Neutrophil (primary cell): ENCODE data around the gene MTG1.
A peak's percentile ranks its signal among the peaks of the same experiment; 100 is the strongest.

Experiments used
- H3K27ac ChIP-seq: fragments of 200-600 bp; sonication (generic); 2 replicates; pipeline ENCODE4 v1.5.1; 2016; ENCODE audit warnings: mild to moderate bottlenecking, moderate library complexity
- H3K27me3 ChIP-seq: fragments of 200-600 bp; sonication (generic); 2 replicates; pipeline ENCODE4 v1.6.0; 2016; ENCODE audit warnings: mild to moderate bottlenecking
- H3K36me3 ChIP-seq: fragments of 200-600 bp; sonication (generic); 2 replicates; pipeline ENCODE4 v1.5.1; 2017
- H3K4me1 ChIP-seq, 2 experiments: fragments of 200-600 bp in 1 of 2; sonication (generic) in 1 of 2; 1 replicate in 1 of 2; 2 replicates in 1 of 2; pipeline versions ENCODE4 v1.5.1 to v1.6.1; 2013 to 2016; ENCODE audit warnings: low read depth in 1 of 2, low read length in 1 of 2, mild to moderate bottlenecking in 1 of 2, moderate library complexity in 1 of 2; ENCODE audit not compliant: control insufficient read depth in 1 of 2, insufficient read depth in 1 of 2
- H3K4me3 ChIP-seq, 2 experiments: fragments of 200-600 bp in 1 of 2; sonication (generic) in 1 of 2; 1 replicate in 1 of 2; 2 replicates in 1 of 2; pipeline ENCODE4 v1.5.1; 2013 to 2016; ENCODE audit warnings: low read depth in 1 of 2, low read length in 1 of 2, mild to moderate bottlenecking in 1 of 2, moderate library complexity in 1 of 2
- H3K9me3 ChIP-seq: fragments of 200-600 bp; sonication (generic); 2 replicates; pipeline ENCODE4 v1.5.1; 2016
- CTCF ChIP-seq: fragments of 200-600 bp; sonication (generic); IDR thresholded peaks from 2 replicates; pipeline ENCODE4 v1.5.1; 2016; ENCODE audit warnings: antibody characterized with exemption

The MTG1 gene

GRCh38 chr10:133357285-133358161 lies 36.4 kb upstream of the MTG1 start, which contains the start of gene FUOM:
TSS of gene FUOM (minus strand) at chr10:133358019. CDS start at chr10:133358007, 12 bp downstream.
- Histone ChIP-seq H3K36me3 (peaks cover 8% of the 10 kb centered on the region), H3K27ac (no peak within 1 kb of the TSS), H3K4me1 (peaks cover 12 to 13% of the 10 kb centered on the region in 2 experiments), H3K27me3 (peaks cover 37% of the 10 kb centered on the region), H3K4me3 (peak within 1 kb of the TSS; percentile 56 to 65), H3K9me3 (no peaks in the 10 kb centered on the region)
- TF ChIP-seq CTCF = no peak

GRCh38 chr10:133358162-133358924 lies 35.6 kb upstream of the MTG1 start:
- Histone ChIP-seq H3K4me1 (peaks cover 12 to 13% of the 10 kb centered on the region in 2 experiments), H3K27me3 (peaks cover 37% of the 10 kb centered on the region), H3K36me3 (peaks cover 16% of the 10 kb centered on the region), H3K9me3 (no peaks in the 10 kb centered on the region), H3K27ac (no peak overlapping the region), H3K4me3 (no peak overlapping the region)
- no peak for TF ChIP-seq CTCF

GRCh38 chr10:133358925-133359310 lies 35.0 kb upstream of the MTG1 start:
- Histone ChIP-seq H3K27ac (no peak overlapping the region), H3K4me3 (no peak overlapping the region), H3K4me1 (peaks cover 12 to 13% of the 10 kb centered on the region in 2 experiments), H3K27me3 (peaks cover 37% of the 10 kb centered on the region), H3K36me3 (peaks cover 19% of the 10 kb centered on the region), H3K9me3 (no peaks in the 10 kb centered on the region)
- no peak for TF ChIP-seq CTCF

- H3K36me3 ChIP-seq = peaks cover 23% of the 10 kb centered on the region
Observed at GRCh38 chr10:133359554-133359971, 34.4 kb upstream of the MTG1 start.

More at GRCh38 chr10:133359554-133359971, 34.4 kb upstream of the MTG1 start:
- Histone ChIP-seq H3K27me3 (peaks cover 37% of the 10 kb centered on the region), H3K4me3 (no peak overlapping the region), H3K27ac (no peak overlapping the region), H3K4me1 (peaks cover 12 to 13% of the 10 kb centered on the region in 2 experiments), H3K9me3 (no peaks in the 10 kb centered on the region)
- TF ChIP-seq CTCF = no peak
